Fibroblast of skin of abdomen (primary cell): ENCODE data around the gene ZNF805.

ENCODE experiments used
- DNase-seq: peaks from one replicate; pipeline ENCODE4 v3.0.0-alpha.2; 2013

ZNF805 gene

GRCh38 chr19:57269515-57270250, 29.3 kb downstream of the ZNF805 start:
- DNase-seq, result peak; percentile 93

GRCh38 chr19:57271280-57271679, 30.8 kb downstream of the ZNF805 start:
- no peak for DNase-seq

GRCh38 chr19:57273014-57273413, 32.6 kb downstream of the ZNF805 start:
- no peak for DNase-seq

GRCh38 chr19:57276430-57276829, 36.0 kb downstream of the ZNF805 start:
- no peak for DNase-seq

GRCh38 chr19:57278481-57278880, 38.0 kb downstream of the ZNF805 start:
- peak; percentile 65 for DNase-seq

- DNase-seq, result peak; percentile 98
Measured at GRCh38 chr19:57279418-57280164, 39.2 kb downstream of the ZNF805 start.

- peak; percentile 98 for DNase-seq
Measured at GRCh38 chr19:57280165-57280961, 39.9 kb downstream of the ZNF805 start, which contains the start of gene ZNF460. ZNF460 (plus strand) TSS chr19:57280485; CDS start chr19:57280807, 322 bp downstream.

- DNase-seq, result no peak
Measured at GRCh38 chr19:57280962-57281400, 40.5 kb downstream of the ZNF805 start.

- no peak for DNase-seq
Measured at GRCh38 chr19:57282011-57282643, 41.7 kb downstream of the ZNF805 start.

- DNase-seq, result no peak
Measured at GRCh38 chr19:57288373-57288772, 47.9 kb downstream of the ZNF805 start.

GRCh38 chr19:57290970-57291369, 50.5 kb downstream of the ZNF805 start:
- DNase-seq, result no peak

GRCh38 chr19:57292547-57292946, 52.1 kb downstream of the ZNF805 start:
- no peak for DNase-seq

GRCh38 chr19:57293719-57294118, 53.3 kb downstream of the ZNF805 start:
- DNase-seq, result no peak

GRCh38 chr19:57302020-57302465, 61.6 kb downstream of the ZNF805 start:
- peak; percentile 72 for DNase-seq

- DNase-seq, result no peak
Measured at GRCh38 chr19:57302727-57303401, 62.4 kb downstream of the ZNF805 start.
